HepG2 (cell line): ENCODE data around the gene ADAMTS18.

Experiments
- POLR2AphosphoS5 ChIP-seq: IDR thresholded peaks from 2 replicates; pipeline ENCODE4 v1.6.1; 2012; ENCODE audit warnings: low read depth, low read length
- ZIK1 ChIP-seq: sonication (generic); formaldehyde crosslinking; IDR thresholded peaks from 2 replicates; pipeline ENCODE4 v1.5.0; 2020; ENCODE audit warnings: mild to moderate bottlenecking, low read depth, missing genetic modification reagents, borderline replicate concordance

DNA sequence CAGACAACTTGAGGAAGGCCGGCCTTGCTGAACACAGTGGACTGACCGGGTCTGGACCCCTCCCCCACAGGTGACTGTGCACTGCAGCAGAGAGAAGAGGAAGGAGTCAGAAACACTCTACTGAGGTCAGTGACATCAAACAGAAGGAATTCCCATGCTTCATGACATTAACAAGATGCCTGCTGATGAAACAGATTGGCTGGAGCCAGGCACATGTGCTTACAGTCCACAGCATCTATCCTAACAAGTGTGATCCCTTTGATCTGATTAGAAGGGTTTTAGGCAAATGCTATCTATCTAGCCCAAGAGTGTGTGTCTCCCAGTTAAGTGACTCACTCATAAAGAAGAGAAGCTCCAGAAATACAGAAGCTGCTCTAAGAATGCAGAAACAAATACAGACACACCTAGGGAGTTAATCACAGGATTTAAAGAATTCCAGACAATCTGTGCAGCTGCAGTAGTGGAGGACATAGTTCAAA, 145.5 kb downstream of the ADAMTS18 start:
- TF ChIP-seq POLR2AphosphoS5 (no peak), ZIK1 (no peak)
